Brain microvascular endothelial cell (primary cell): ENCODE results near the gene BANF2.
"Not testable (repeated sequence)": the region's sequence is repeated elsewhere in the genome, so short reads cannot be mapped to it uniquely, and the experiment has no call there.

Experiments used
- DNase-seq: peaks from one replicate; pipeline ENCODE4 v3.0.0-alpha.2; 2020
- H3K27ac ChIP-seq: fragments of 250-450 bp; sonication (Bioruptor Pico); 2 replicates; pipeline ENCODE4 v1.5.1; 2020; ENCODE audit warnings: mild to moderate bottlenecking, moderate library complexity
- H3K27me3 ChIP-seq: fragments of 250-450 bp; sonication (Bioruptor Pico); replicated peaks from 2 replicates; pipeline ENCODE4 v1.5.1; 2020; ENCODE audit warnings: mild to moderate bottlenecking
- H3K36me3 ChIP-seq: fragments of 250-450 bp; sonication (Bioruptor Pico); replicated peaks from 2 replicates; pipeline ENCODE4 v1.5.1; 2020; ENCODE audit warnings: mild to moderate bottlenecking
- H3K4me3 ChIP-seq: 2 replicates; pipeline ENCODE4 v1.5.1; 2011; ENCODE audit warnings: low read depth, mild to moderate bottlenecking, control low read depth, low read length, moderate library complexity
- in situ Hi-C: cut with HindIII; loops from 2 replicates; pipeline ENCODE4 v1.10.0; 2017; ENCODE audit warnings: low sequenced_read_pairs, low pct_ligation_motif_present
- TF ChIP-seq, protein P1 (sequence below): IDR thresholded peaks from 2 replicates; pipeline ENCODE4 v1.5.1; 2011; ENCODE audit warnings: low read depth, mild to moderate bottlenecking, moderate library complexity, low read length, control low read depth, inconsistent platforms; ENCODE audit errors: missing control alignments

Gene BANF2

DNA sequence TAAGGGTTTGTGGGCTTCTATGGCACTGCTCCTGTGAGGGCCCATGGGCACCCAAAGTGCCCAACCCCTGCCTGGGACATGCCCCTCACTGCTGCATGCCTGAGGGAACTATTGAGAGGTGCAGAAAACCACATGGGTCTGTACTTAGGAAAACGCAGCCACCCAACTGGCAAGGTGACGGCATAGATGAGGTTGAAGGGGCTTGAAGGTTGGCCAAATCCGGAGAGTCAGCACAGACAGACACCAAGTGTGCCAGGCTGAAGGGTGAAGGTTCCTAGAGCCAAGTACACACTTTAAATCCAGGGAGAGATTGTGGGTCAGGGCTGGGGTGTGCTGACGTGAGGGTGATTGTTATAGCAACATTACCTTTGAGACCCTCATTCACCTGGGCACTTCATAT, 6.2 kb downstream of the BANF2 start:
- TF ChIP-seq, protein P1, sequence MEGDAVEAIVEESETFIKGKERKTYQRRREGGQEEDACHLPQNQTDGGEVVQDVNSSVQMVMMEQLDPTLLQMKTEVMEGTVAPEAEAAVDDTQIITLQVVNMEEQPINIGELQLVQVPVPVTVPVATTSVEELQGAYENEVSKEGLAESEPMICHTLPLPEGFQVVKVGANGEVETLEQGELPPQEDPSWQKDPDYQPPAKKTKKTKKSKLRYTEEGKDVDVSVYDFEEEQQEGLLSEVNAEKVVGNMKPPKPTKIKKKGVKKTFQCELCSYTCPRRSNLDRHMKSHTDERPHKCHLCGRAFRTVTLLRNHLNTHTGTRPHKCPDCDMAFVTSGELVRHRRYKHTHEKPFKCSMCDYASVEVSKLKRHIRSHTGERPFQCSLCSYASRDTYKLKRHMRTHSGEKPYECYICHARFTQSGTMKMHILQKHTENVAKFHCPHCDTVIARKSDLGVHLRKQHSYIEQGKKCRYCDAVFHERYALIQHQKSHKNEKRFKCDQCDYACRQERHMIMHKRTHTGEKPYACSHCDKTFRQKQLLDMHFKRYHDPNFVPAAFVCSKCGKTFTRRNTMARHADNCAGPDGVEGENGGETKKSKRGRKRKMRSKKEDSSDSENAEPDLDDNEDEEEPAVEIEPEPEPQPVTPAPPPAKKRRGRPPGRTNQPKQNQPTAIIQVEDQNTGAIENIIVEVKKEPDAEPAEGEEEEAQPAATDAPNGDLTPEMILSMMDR = no peak
- in situ Hi-C loops = no loop called here
- DNase-seq = no peak
- Histone ChIP-seq H3K27ac (no peak overlapping the region), H3K27me3 (no peaks in the 10 kb centered on the region), H3K4me3 (no peak overlapping the region), H3K36me3 (no peaks in the 10 kb centered on the region)

DNA sequence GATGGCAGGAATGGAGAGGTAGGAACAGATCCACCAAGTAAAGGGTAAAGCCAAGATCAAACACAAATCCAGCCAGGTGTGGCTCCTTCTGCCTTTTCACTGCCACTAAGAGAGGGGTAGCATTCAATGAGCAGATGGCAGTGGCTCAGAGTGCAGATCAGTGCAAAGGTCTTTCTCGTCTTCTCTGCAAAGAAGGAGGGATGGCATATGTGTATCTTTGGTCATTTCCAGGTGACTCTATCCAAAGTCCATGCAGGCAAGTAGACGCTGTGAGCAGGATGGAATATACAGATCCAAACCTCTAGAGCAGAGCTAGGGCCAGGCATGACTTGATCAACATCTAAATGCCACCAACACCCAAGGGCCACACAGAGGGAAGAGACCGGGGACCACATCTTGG, 6.9 kb downstream of the BANF2 start:
- no peak for DNase-seq
- in situ Hi-C loops = no loop called here
- no peak overlapping the region for H3K27ac ChIP-seq
- TF ChIP-seq, protein P1 = no peak
- H3K36me3 ChIP-seq = no peaks in the 10 kb centered on the region
- no peaks in the 10 kb centered on the region for H3K27me3 ChIP-seq
- no peak overlapping the region for H3K4me3 ChIP-seq

DNA sequence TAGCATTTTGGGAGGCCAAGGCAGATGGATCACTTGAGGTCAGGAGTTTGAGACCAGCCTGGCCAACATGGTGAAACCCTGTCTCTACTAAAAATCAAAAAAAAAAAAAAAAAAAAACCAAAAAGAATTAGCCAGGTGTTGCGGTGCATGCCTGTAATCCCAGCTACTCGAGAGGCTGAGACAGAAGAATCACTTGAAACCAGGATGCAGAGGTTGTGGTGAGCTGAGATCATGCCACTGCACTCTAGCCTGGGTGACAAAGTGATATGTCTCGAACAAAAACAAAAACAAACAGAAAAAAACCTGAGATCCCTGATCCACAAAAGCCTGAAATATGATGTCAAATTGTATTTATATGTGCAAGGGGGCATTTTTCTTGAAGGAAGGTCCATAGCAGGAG, 8.2 kb downstream of the BANF2 start:
- in situ Hi-C loops = not testable (repeated sequence)

DNA sequence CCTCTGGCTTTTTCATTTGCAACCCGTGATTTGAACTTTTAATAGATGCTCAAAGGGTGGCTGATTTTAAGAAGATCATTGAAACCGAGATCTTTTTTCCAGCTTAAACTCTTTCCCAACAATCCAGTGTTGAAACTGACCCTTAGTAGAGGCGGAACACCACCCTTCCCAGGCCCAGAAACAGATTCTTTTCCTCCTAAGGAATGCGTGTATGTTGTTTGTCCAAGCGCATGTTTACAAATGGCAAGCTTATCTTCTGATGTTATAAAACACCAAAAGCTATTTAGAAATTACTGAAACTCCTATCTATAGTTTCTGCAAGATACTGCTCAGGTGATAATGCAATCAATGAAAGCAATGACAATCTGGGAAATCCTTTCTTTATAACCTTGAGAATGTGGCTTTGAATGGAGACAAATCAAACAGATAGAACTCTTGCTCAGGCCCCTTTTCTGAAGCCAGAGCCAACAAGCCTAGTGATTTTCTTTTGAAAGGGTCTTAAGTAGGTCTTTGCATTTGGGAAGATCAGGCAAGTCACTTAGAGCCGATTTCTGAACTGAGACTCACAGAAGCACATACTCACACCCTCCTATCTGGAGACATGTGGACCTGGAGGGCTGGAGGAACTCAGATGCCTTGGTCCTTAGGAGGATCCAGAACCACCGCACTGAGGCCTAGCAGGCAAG, 9.1 kb downstream of the BANF2 start:
- in situ Hi-C loops = no loop called here
- no peak for DNase-seq
- Histone ChIP-seq H3K4me3 (no peak overlapping the region), H3K36me3 (no peaks in the 10 kb centered on the region), H3K27ac (no peak overlapping the region), H3K27me3 (no peaks in the 10 kb centered on the region)
- TF ChIP-seq, protein P1 = no peak

More for the DNA sequence above, 8.2 kb downstream of the BANF2 start:
- not testable (repeated sequence) for H3K27me3 ChIP-seq, H3K36me3 ChIP-seq, H3K4me3 ChIP-seq, H3K27ac ChIP-seq, DNase-seq

DNA sequence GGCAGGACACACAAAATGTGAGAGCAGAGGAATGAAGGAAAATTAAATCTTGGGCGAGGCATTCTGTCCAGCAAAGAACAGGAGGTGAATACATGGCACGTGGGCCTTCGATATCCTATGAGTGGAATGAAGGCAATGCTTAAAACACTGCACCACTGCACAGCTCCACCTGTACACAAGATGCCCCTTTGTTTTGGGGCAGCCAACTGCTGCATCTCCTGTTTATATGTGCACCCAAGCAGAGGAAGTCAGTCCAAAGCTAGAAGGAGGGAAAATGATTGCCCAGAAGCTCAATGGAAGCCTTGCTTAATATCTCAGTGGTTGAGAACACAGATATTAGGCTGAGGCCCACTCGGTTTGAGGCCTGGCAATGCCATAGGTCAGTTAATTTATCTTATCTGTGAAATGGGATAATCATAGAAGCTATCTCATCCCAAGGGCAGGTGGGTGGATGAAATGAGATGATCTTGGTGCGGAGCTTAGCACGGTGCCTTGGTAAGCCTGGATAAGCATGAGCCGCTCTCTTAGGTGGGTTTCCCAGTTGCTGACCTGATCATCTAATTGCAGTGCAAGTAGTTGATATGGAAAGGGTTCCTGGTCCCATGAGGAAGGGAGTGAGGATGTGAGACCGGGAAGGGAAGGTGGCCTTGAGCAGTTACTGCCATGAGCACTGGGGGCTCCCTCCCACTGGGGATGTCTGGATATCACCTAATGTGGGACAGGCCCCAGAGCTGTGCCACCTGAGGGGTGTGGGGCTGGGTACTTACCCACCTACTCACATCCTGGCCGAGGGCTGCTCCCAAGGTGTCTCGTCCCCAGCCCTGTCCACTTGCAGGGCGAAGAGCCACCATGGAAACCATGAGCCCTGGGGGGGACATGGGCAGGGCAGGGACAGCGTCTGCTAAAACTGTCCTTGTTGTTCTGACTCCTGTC, 9.9 kb downstream of the BANF2 start:
- no peak for DNase-seq
- Histone ChIP-seq H3K36me3 (no peaks in the 10 kb centered on the region), H3K27me3 (no peaks in the 10 kb centered on the region), H3K4me3 (no peak overlapping the region), H3K27ac (no peak overlapping the region)
- TF ChIP-seq, protein P1 = no peak
- in situ Hi-C loops = no loop called here
